ENCODE measurements around the gene FYN. TPM values are rescaled to one million over a fixed set of nuclear protein-coding genes. Genes with fewer than 3 reads are reported as not detected.
"Not testable (repeated sequence)": the region's sequence is repeated elsewhere in the genome, so short reads cannot be mapped to it uniquely, and the experiment has no call there.

FYN gene
- 165 and 196 TPM in 2 replicates for total RNA-seq
- polyA plus RNA-seq (2012), result 110 TPM

GRCh38 chr6:111873178-111874024 lies at the start of gene FYN:
FYN (minus strand) TSS chr6:111873452; CDS start chr6:111720051, 153,401 bp downstream.
- peak; percentile 98 for DNase-seq (ENCODE audit: low read depth)

- peak; percentile 23 for DNase-seq (ENCODE audit: low read depth)
These were observed 49.4 kb upstream of the FYN start for GRCh38 chr6:111922454-111923297.

GRCh38 chr6:111921103-111921502 lies 47.9 kb upstream of the FYN start:
- no peak for DNase-seq (ENCODE audit: low read depth)

GRCh38 chr6:111920578-111920977 lies 47.3 kb upstream of the FYN start:
- DNase-seq (ENCODE audit: low read depth), result no peak

GRCh38 chr6:111918825-111919224 lies 45.6 kb upstream of the FYN start:
- peak; percentile 93 for DNase-seq (ENCODE audit: low read depth)

- DNase-seq (ENCODE audit: low read depth), result no peak
These were observed 43.5 kb upstream of the FYN start for GRCh38 chr6:111916747-111917146.

- no peak for DNase-seq (ENCODE audit: low read depth)
These were observed 41.4 kb upstream of the FYN start for GRCh38 chr6:111914617-111915016.

GRCh38 chr6:111912904-111913303 lies 39.7 kb upstream of the FYN start:
- DNase-seq (ENCODE audit: low read depth), result no peak

GRCh38 chr6:111911428-111911827 lies 38.2 kb upstream of the FYN start:
- no peak for DNase-seq (ENCODE audit: low read depth)

GRCh38 chr6:111909238-111909637 lies 36.0 kb upstream of the FYN start:
- DNase-seq (ENCODE audit: low read depth), result no peak

- not testable (repeated sequence) for DNase-seq (ENCODE audit: low read depth)
These were observed 35.1 kb upstream of the FYN start for GRCh38 chr6:111908365-111908764.

GRCh38 chr6:111900735-111901134 lies 27.5 kb upstream of the FYN start:
- no peak for DNase-seq (ENCODE audit: low read depth)

- DNase-seq (ENCODE audit: low read depth), result no peak
These were observed 26.3 kb upstream of the FYN start for GRCh38 chr6:111899531-111899930.

GRCh38 chr6:111898452-111898851 lies 25.2 kb upstream of the FYN start:
- DNase-seq (ENCODE audit: low read depth), result no peak

GRCh38 chr6:111894951-111895350 lies 21.7 kb upstream of the FYN start:
- DNase-seq (ENCODE audit: low read depth), result no peak

GRCh38 chr6:111894272-111894671 lies 21.0 kb upstream of the FYN start:
- DNase-seq (ENCODE audit: low read depth), result no peak

GRCh38 chr6:111892431-111892830 lies 19.2 kb upstream of the FYN start:
- DNase-seq (ENCODE audit: low read depth), result no peak

- DNase-seq (ENCODE audit: low read depth), result no peak
These were observed 17.7 kb upstream of the FYN start for GRCh38 chr6:111890988-111891387.

- peak; percentile 44 for DNase-seq (ENCODE audit: low read depth)
These were observed 15.9 kb upstream of the FYN start for GRCh38 chr6:111888928-111889695.

GRCh38 chr6:111886793-111887192 lies 13.5 kb upstream of the FYN start:
- not testable (repeated sequence) for DNase-seq (ENCODE audit: low read depth)

- no peak for DNase-seq (ENCODE audit: low read depth)
These were observed 12.2 kb upstream of the FYN start for GRCh38 chr6:111885373-111886027.

All from myocyte (in vitro differentiated cells).